ENCODE data around the gene ZNF165.
"Not testable (repeated sequence)": the region's sequence is repeated elsewhere in the genome, so short reads cannot be mapped to it uniquely, and the experiment has no call there.

The ZNF165 gene

GRCh38 chr6:28080381-28080630, at the start of gene ZNF165:
TSS of gene ZNF165 (plus strand) at chr6:28080568. CDS start at chr6:28085481, 4,913 bp downstream.
- DNase-seq (ENCODE audit: low read depth in 1 of 2, low spot score in 1 of 2): peak in 1 of 2 donors; percentile 11

- DNase-seq (ENCODE audit: low read depth in 1 of 2, low spot score in 1 of 2): no peak
These were observed 26.8 kb upstream of the ZNF165 start for GRCh38 chr6:28053584-28053983.

DNA sequence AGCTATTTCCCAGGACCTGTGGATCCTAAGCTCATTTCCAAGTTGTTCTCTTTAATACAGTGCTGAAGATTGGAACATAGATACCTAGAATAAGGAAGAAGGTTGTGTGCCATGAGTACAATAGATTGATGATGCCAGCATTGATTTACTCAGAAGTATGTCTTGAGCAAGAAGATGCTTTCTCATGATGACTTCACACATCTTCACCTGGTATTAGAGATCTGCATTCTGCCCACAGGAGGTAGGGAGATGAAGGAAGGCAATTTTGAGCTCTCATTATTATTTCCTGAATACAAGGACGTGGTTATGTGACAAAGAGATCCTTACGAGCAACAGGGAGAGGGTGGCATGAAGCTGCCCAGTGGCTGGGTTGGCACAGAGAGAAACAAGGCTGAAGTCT, 20.0 kb upstream of the ZNF165 start:
- DNase-seq (ENCODE audit: low read depth in 1 of 2, low spot score in 1 of 2): no peak

GRCh38 chr6:28064272-28064671, 16.1 kb upstream of the ZNF165 start:
- no peak for DNase-seq (ENCODE audit: low read depth in 1 of 2, low spot score in 1 of 2)

- DNase-seq (ENCODE audit: low read depth in 1 of 2, low spot score in 1 of 2): no peak
These were observed 12.3 kb upstream of the ZNF165 start for GRCh38 chr6:28068067-28068466.

GRCh38 chr6:28070968-28071367, 9.4 kb upstream of the ZNF165 start:
- DNase-seq (ENCODE audit: low read depth in 1 of 2, low spot score in 1 of 2): not testable (repeated sequence)

DNA sequence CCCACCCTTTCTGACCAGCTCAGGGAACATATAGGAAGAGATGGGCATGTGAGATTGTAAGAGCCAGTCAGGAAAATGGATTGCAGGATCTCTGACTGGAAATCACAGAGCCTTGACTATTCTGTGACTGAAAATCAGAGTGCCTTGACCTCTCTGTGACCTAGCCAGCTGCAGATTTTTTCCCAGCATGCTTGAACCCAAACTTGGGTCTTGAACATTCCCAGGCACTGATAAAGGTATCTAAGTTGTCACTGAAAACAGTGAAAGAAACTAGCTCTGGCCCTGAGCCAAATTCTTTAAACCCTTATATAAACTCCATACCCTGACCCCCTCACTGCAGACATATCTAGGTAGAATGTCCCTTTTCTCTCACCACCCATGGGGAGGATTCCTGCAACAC, 2.3 kb upstream of the ZNF165 start:
- DNase-seq (ENCODE audit: low read depth in 1 of 2, low spot score in 1 of 2): no peak

GRCh38 chr6:28078836-28079235, 1.5 kb upstream of the ZNF165 start:
- DNase-seq (ENCODE audit: low read depth in 1 of 2, low spot score in 1 of 2): no peak

DNA sequence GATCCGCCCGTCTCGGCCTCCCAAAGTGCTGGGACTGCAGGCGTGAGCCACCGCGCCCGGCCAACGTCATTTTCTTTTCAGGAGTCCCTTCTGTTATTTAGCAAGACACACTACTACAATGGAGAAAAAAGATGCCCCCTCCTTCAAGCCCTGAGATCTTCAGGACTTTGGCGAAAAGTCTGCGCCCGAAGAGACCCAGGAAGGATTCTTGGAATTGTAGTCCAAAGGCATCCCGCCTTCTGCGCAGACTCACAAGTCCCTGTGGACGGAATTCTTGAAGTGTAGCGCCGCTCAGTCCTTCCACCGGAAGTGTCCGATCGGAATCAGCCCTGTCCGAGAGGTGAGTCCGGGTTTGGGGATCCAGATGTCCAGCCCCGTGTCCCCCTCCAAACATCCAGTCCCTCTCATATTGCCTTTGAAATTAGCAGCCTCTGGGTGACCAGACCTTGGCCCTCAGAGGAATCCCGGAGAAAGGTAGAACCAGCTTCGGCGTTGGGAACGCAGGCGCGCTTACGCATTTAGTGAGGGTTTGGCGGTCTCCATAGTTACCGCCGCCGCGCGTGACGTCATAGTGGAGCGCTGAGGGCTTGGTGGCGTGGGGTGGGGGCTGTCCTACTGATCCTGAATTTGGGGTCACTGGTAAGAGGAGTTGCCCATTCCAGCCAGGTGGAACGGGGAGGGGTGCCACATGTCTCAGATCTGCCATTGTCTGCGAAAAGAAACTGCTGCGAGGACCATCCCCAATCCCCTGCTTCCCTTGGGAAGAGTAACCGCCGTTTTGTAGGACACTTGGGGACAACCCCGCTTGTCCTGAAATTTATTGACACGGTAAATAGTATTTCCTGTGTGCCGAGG, 490 bp downstream of the ZNF165 start:
- DNase-seq (ENCODE audit: low read depth in 1 of 2, low spot score in 1 of 2): peak; percentile 77 to 83

DNA sequence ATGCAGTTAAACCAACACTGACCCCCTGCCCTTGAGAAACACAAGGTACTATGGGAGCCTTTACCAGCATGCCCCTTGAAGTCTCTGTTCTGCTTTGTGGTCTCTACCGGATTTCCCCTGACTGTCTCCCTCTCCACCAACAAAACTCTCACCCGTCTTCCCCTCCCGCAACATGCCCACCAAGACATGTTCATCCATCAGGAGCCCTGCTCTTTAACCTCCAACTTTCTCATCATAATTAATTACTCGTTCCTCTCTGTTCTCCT, 1.1 kb downstream of the ZNF165 start:
- no peak for DNase-seq (ENCODE audit: low read depth in 1 of 2, low spot score in 1 of 2)

DNA sequence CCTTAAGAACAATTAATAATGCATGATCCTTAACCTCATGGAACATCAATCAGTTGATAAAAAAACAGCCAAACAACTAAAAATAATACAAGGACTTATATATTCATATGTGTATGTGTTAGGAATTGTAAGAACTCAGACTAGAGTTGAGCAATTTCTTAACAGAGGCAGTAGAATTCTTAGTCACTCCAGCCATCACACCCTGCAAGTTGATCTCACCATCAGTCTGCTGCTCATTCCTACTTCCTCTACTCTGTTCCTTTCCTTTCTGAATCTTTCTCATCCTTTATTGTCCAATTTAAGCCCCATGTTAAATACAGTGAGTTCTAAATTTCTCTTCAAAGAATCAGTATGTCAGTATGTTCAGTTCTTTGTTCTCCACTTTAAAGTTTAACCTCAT, 2.6 kb downstream of the ZNF165 start:
- DNase-seq (ENCODE audit: low read depth in 1 of 2, low spot score in 1 of 2): no peak

- no peak for DNase-seq (ENCODE audit: low read depth in 1 of 2, low spot score in 1 of 2)
These were observed 8.7 kb downstream of the ZNF165 start for GRCh38 chr6:28089054-28089453.

- no peak for DNase-seq (ENCODE audit: low read depth in 1 of 2, low spot score in 1 of 2)
These were observed 10.7 kb downstream of the ZNF165 start for GRCh38 chr6:28090917-28091586.

GRCh38 chr6:28102222-28102621, 21.9 kb downstream of the ZNF165 start:
- DNase-seq (ENCODE audit: low read depth in 1 of 2, low spot score in 1 of 2): not testable (repeated sequence)

DNA sequence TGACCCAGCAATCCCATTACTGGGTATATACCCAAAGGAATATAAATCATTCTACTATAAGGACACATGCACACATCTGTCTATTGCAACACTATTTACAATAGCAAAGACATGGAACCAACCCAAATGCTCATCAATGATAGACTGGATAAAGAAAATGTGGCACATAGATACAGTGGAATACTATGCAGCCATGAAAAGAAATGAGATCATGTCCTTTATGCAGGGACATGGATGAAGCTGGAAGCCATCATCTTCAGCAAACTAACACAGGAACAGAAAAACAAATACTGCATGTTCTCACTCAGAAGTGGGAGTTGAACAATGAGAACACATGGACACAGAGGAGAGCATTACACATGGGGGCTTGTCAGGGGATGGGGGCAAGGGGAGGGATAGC, 22.3 kb downstream of the ZNF165 start:
- DNase-seq (ENCODE audit: low read depth in 1 of 2, low spot score in 1 of 2): not testable (repeated sequence)

GRCh38 chr6:28104392-28105244, 24.2 kb downstream of the ZNF165 start:
- peak; percentile 63 to 73 for DNase-seq (ENCODE audit: low read depth in 1 of 2, low spot score in 1 of 2)

DNA sequence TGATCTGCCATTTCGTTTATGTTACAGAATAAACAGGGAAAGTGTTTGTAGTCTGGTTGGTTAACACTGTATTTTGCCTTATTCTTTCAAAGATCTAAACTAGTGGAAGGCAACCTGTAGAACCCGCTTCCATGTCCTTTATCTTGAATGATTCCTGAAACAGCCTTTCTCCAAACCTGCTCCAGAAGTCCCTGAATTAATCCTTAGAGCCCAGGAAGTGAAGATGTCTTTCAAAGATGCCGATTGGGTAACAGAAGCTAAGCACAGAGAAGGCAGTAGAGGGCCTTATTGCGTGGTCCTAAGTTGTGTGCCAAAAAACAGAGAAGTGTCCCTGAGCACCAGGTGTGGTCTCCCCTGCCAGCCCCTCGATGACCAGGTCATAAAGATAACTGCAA, 24.9 kb downstream of the ZNF165 start:
- no peak for DNase-seq (ENCODE audit: low read depth in 1 of 2, low spot score in 1 of 2)

- no peak for DNase-seq (ENCODE audit: low read depth in 1 of 2, low spot score in 1 of 2)
These were observed 27.1 kb downstream of the ZNF165 start for GRCh38 chr6:28107506-28107905.

DNA sequence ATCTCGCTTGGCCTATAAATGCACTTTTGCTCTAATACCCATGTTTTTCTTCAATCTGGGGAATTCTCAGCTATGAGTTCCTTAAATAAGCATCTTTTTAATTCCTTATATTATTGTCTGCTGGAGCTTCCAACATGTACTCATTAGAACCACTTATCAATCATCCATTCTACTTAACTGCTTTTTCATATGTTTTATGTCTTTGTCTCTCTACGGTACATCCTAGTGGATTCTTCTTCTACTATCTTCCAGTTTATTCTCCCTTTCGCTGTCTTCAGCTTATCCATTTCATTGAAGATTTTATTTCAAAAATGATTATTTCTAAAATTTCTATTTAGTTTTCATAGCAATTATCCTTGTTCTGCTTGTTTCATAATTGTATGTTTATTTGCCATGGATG, 31.6 kb downstream of the ZNF165 start:
- no peak for DNase-seq (ENCODE audit: low read depth in 1 of 2, low spot score in 1 of 2)

GRCh38 chr6:28115799-28116198, 35.4 kb downstream of the ZNF165 start:
- DNase-seq (ENCODE audit: low read depth in 1 of 2, low spot score in 1 of 2): no peak

- no peak for DNase-seq (ENCODE audit: low read depth in 1 of 2, low spot score in 1 of 2)
These were observed 37.1 kb downstream of the ZNF165 start for GRCh38 chr6:28117386-28118050.

DNA sequence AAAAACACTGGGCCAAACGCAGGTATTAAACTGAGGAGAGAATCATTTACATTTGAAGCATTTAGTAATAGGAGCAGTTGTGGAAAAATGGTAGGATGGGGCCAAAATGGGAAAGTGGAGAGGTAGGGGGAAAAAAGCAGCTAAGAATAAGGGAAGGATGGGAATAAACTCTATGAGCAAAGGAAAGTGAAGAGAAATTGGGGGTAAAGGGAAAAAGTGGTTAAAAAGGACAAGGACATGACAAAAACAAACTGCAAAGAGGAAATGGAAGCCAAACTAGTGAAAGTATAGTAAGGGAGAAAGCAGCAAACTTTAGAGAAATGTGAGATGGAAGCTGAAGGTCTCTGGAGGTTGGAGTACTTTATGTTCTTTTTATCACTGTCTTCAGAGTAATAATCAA, 37.8 kb downstream of the ZNF165 start:
- DNase-seq (ENCODE audit: low read depth in 1 of 2, low spot score in 1 of 2): no peak

Measured in stimulated activated CD4-positive, alpha-beta T cell treated with anti-CD3 and anti-CD28 coated beads, Interleukin-15, amount 100 ng/mL, for 1 hour (primary cell).